Glomerular endothelial cell (primary cell): ENCODE results near the gene FOXQ1. TPM values are rescaled to one million over a fixed set of nuclear protein-coding genes. Genes with fewer than 3 reads are reported as not detected.
"Not testable (repeated sequence)": the region's sequence is repeated elsewhere in the genome, so short reads cannot be mapped to it uniquely, and the experiment has no call there.

Experiments
- DNase-seq: peaks from one replicate; pipeline ENCODE4 v3.0.0-alpha.2; 2011; ENCODE audit warnings: low read depth, low spot score; ENCODE audit errors: extremely low read depth
- total RNA-seq: library from RNA; depleted of rRNA; stranded (reverse); fragments of >200 nt; gene quantifications from 2 replicates; pipeline ENCODE4 v1.2.3, GENCODE V29; 2015

Gene FOXQ1
- total RNA-seq, 1 donor from 2014 or later = not detected

- DNase-seq = not testable (repeated sequence)
Observed at GRCh38 chr6:1318584-1318983, 6.7 kb downstream of the FOXQ1 start.

GRCh38 chr6:1321738-1322137 is 9.8 kb downstream of the FOXQ1 start:
- DNase-seq = no peak

GRCh38 chr6:1322156-1322555 is 10.3 kb downstream of the FOXQ1 start:
- DNase-seq = no peak

- no peak for DNase-seq
Observed at GRCh38 chr6:1322696-1323219, 10.9 kb downstream of the FOXQ1 start.

GRCh38 chr6:1324936-1325335 is 13.0 kb downstream of the FOXQ1 start:
- no peak for DNase-seq

GRCh38 chr6:1325461-1326309 is 13.8 kb downstream of the FOXQ1 start:
- peak; percentile 31 for DNase-seq

- DNase-seq = no peak
Observed at GRCh38 chr6:1326535-1327121, 14.7 kb downstream of the FOXQ1 start.

- no peak for DNase-seq
Observed at GRCh38 chr6:1327630-1328029, 15.7 kb downstream of the FOXQ1 start.

- DNase-seq = no peak
Observed at GRCh38 chr6:1328129-1328800, 16.4 kb downstream of the FOXQ1 start.

- no peak for DNase-seq
Observed at GRCh38 chr6:1329708-1330107, 17.8 kb downstream of the FOXQ1 start.

- DNase-seq = no peak
Observed at GRCh38 chr6:1334684-1335083, 22.8 kb downstream of the FOXQ1 start.

GRCh38 chr6:1335367-1336037 is 23.6 kb downstream of the FOXQ1 start:
- DNase-seq = no peak

- no peak for DNase-seq
Observed at GRCh38 chr6:1336246-1336843, 24.4 kb downstream of the FOXQ1 start.

GRCh38 chr6:1337791-1338190 is 25.9 kb downstream of the FOXQ1 start:
- DNase-seq = no peak

GRCh38 chr6:1346101-1346500 is 34.2 kb downstream of the FOXQ1 start:
- DNase-seq = no peak

GRCh38 chr6:1346558-1347091 is 34.7 kb downstream of the FOXQ1 start:
- DNase-seq = no peak

GRCh38 chr6:1347161-1347560 is 35.3 kb downstream of the FOXQ1 start:
- no peak for DNase-seq

- no peak for DNase-seq
Observed at GRCh38 chr6:1348675-1349074, 36.8 kb downstream of the FOXQ1 start.

- no peak for DNase-seq
Observed at GRCh38 chr6:1349655-1350054, 37.8 kb downstream of the FOXQ1 start.

- DNase-seq = no peak
Observed at GRCh38 chr6:1351381-1352008, 39.6 kb downstream of the FOXQ1 start.
